ENCODE data around the gene CTNNBIP1.

CTNNBIP1 gene

DNA sequence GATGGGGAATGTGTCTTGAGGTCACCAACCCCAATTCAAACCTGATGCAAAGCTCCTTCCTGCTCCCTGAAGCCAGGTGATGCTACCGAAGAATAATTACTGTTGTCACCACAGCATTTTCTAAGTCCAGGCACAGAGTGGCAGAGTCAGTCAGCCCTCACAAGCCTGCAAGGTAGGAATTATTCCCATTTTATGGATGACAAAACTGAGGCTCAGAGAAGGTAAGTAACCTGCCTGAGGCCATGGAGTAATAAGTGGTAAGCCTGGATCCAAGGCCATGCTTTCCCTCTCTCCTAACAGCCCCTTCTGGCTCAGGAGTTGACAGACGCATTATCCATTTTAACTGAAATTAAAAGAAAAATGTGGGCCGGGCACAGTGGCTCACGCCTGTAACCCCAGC is 23.0 kb downstream of the CTNNBIP1 start:
- no peak for ATAC-seq
- TF ChIP-seq ZFP30 (CRISPR knock-in tag; IDR thresholded peaks at IDR 0.05) (no peak), ZFP3 (CRISPR knock-in tag; IDR thresholded peaks at IDR 0.05) (no peak), ZNF70 (CRISPR knock-in tag; IDR thresholded peaks at IDR 0.05) (no peak), ZNF565 (CRISPR knock-in tag; conservative IDR thresholded peaks at IDR 0.05; ENCODE audit: low read depth) (no peak), ESRRG (CRISPR knock-in tag; IDR thresholded peaks at IDR 0.05) (no peak), SNAI2 (CRISPR knock-in tag; IDR thresholded peaks at IDR 0.05) (no peak), CSDC2 (CRISPR knock-in tag; IDR thresholded peaks at IDR 0.05) (no peak), POU6F1 (CRISPR knock-in tag; IDR thresholded peaks at IDR 0.05; ENCODE audit: borderline replicate concordance, low read depth) (no peak), TOX (CRISPR knock-in tag; IDR thresholded peaks at IDR 0.05; ENCODE audit: borderline replicate concordance) (no peak), RARB (CRISPR knock-in tag; IDR thresholded peaks at IDR 0.05) (no peak), BACH2 (CRISPR knock-in tag; IDR thresholded peaks at IDR 0.05; ENCODE audit: borderline replicate concordance) (no peak), CREB5 (CRISPR knock-in tag; IDR thresholded peaks at IDR 0.05; ENCODE audit: low read depth) (no peak), PPARA (CRISPR knock-in tag; IDR thresholded peaks at IDR 0.05; ENCODE audit: borderline replicate concordance) (no peak), CSRNP3 (CRISPR knock-in tag; IDR thresholded peaks at IDR 0.05) (no peak), TCF4 (CRISPR knock-in tag; IDR thresholded peaks at IDR 0.05; ENCODE audit: borderline replicate concordance) (no peak)
- TF ChIP-seq, protein P1, sequence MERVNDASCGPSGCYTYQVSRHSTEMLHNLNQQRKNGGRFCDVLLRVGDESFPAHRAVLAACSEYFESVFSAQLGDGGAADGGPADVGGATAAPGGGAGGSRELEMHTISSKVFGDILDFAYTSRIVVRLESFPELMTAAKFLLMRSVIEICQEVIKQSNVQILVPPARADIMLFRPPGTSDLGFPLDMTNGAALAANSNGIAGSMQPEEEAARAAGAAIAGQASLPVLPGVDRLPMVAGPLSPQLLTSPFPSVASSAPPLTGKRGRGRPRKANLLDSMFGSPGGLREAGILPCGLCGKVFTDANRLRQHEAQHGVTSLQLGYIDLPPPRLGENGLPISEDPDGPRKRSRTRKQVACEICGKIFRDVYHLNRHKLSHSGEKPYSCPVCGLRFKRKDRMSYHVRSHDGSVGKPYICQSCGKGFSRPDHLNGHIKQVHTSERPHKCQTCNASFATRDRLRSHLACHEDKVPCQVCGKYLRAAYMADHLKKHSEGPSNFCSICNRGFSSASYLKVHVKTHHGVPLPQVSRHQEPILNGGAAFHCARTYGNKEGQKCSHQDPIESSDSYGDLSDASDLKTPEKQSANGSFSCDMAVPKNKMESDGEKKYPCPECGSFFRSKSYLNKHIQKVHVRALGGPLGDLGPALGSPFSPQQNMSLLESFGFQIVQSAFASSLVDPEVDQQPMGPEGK (CRISPR knock-in tag; IDR thresholded peaks at IDR 0.05; ENCODE audit: borderline replicate concordance): no peak

GRCh38 chr1:9886092-9886742 is 23.9 kb downstream of the CTNNBIP1 start:
- TF ChIP-seq OSR1 (CRISPR knock-in tag; IDR thresholded peaks at IDR 0.05) (no peak), ZFP3 (CRISPR knock-in tag; IDR thresholded peaks at IDR 0.05) (no peak), ZNF565 (CRISPR knock-in tag; conservative IDR thresholded peaks at IDR 0.05; ENCODE audit: low read depth) (no peak), ZFP30 (CRISPR knock-in tag; IDR thresholded peaks at IDR 0.05) (no peak), TCF4 (CRISPR knock-in tag; IDR thresholded peaks at IDR 0.05; ENCODE audit: borderline replicate concordance) (no peak), ISL1 (CRISPR knock-in tag; IDR thresholded peaks at IDR 0.05) (no peak), ZC3H10 (CRISPR knock-in tag; IDR thresholded peaks at IDR 0.05) (no peak), CSDC2 (CRISPR knock-in tag; IDR thresholded peaks at IDR 0.05) (no peak), RARB (CRISPR knock-in tag; IDR thresholded peaks at IDR 0.05) (no peak), PPARA (CRISPR knock-in tag; IDR thresholded peaks at IDR 0.05; ENCODE audit: borderline replicate concordance) (no peak), BACH2 (CRISPR knock-in tag; IDR thresholded peaks at IDR 0.05; ENCODE audit: borderline replicate concordance) (no peak), ZNF70 (CRISPR knock-in tag; IDR thresholded peaks at IDR 0.05) (no peak), TOX (CRISPR knock-in tag; IDR thresholded peaks at IDR 0.05; ENCODE audit: borderline replicate concordance) (no peak), CREB5 (CRISPR knock-in tag; IDR thresholded peaks at IDR 0.05; ENCODE audit: low read depth) (no peak), CSRNP3 (CRISPR knock-in tag; IDR thresholded peaks at IDR 0.05) (no peak), POU6F1 (CRISPR knock-in tag; IDR thresholded peaks at IDR 0.05; ENCODE audit: borderline replicate concordance, low read depth) (no peak), SNAI2 (CRISPR knock-in tag; IDR thresholded peaks at IDR 0.05) (no peak), ZNF8 (CRISPR knock-in tag; IDR thresholded peaks at IDR 0.05) (no peak)
- TF ChIP-seq, protein P2, sequence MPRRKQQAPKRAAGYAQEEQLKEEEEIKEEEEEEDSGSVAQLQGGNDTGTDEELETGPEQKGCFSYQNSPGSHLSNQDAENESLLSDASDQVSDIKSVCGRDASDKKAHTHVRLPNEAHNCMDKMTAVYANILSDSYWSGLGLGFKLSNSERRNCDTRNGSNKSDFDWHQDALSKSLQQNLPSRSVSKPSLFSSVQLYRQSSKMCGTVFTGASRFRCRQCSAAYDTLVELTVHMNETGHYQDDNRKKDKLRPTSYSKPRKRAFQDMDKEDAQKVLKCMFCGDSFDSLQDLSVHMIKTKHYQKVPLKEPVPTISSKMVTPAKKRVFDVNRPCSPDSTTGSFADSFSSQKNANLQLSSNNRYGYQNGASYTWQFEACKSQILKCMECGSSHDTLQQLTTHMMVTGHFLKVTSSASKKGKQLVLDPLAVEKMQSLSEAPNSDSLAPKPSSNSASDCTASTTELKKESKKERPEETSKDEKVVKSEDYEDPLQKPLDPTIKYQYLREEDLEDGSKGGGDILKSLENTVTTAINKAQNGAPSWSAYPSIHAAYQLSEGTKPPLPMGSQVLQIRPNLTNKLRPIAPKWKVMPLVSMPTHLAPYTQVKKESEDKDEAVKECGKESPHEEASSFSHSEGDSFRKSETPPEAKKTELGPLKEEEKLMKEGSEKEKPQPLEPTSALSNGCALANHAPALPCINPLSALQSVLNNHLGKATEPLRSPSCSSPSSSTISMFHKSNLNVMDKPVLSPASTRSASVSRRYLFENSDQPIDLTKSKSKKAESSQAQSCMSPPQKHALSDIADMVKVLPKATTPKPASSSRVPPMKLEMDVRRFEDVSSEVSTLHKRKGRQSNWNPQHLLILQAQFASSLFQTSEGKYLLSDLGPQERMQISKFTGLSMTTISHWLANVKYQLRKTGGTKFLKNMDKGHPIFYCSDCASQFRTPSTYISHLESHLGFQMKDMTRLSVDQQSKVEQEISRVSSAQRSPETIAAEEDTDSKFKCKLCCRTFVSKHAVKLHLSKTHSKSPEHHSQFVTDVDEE (CRISPR knock-in tag; IDR thresholded peaks at IDR 0.05): no peak
- TF ChIP-seq, protein P1 (CRISPR knock-in tag; IDR thresholded peaks at IDR 0.05; ENCODE audit: borderline replicate concordance): no peak
- no peak for ATAC-seq
